Stimulated activated CD4-positive, alpha-beta T cell treated with anti-CD3 and anti-CD28 coated beads, TNF-alpha, amount 100 ng/mL, for 4 hours (primary cell): ENCODE results near the gene ME2.
"Not testable (repeated sequence)": the region's sequence is repeated elsewhere in the genome, so short reads cannot be mapped to it uniquely, and the experiment has no call there.

ENCODE experiments used
- DNase-seq, 3 experiments: peaks; one replicate each; pipeline ENCODE4 v3.0.0-alpha.2; 2020; ENCODE audit warnings: low read depth in 3 of 3

Gene ME2

DNA sequence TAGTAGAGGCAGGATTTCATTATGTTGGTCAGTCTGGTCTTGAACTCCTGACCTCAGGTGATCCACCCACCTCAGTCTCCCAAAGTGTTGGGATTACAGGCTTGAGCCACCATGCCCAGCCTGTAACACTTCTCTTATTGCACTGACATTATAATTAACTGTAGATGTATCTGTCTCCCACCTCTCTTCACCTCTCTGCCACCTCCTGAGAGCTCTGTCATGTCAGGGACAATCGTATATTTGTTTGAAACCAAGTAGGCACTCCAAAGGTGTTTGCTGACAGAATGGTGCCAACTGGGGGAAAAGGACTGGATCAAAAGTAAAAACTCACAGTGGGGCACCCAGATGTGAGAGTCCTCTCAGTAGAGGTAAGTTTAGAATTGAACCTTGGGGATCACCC is 17.3 kb upstream of the ME2 start:
- DNase-seq: no peak

DNA sequence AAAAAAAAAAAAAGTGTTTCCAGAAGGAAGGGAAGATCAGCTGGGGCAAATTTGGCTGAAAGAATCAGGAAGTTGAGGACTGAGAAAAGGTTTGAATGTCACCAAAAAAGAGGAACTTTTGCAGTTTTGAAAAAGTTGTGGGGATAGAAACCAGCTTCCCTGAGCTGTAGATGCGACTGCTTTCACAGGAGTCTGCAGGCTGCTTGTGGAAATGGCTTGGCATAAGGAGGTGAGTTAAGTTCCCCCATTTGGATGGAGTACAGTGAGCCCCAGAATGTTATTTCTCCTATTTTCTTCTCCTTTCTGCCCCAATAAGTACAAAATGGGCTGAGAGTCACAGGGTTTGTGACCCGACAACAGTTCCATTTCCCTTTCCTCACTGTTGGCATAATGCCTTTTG is 16.5 kb upstream of the ME2 start:
- no peak for DNase-seq

DNA sequence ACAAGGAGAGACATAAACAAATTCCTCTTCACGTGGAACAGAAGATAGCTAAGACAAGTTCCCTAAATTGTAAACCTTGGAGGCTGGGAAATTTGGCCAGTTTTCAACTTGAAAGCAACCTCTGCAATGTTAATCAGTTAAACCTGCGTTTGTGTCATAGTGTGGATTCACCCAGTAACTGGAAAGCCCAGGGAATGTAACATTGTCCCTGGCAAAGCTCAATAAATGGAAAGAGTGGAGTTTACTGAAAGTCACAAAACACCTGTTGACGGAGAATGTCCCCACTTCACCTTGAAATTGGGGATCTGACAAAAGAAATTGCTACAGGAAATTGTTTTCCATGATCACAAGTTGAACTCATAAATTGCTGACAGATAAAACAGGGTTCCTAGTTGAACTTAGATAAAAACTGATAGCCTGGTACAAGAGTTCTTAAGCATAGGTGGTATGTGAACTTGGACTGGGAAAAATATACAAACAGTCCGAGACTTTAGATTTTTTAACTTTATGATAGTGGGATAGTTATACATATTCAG is 15.0 kb upstream of the ME2 start:
- no peak for DNase-seq

DNA sequence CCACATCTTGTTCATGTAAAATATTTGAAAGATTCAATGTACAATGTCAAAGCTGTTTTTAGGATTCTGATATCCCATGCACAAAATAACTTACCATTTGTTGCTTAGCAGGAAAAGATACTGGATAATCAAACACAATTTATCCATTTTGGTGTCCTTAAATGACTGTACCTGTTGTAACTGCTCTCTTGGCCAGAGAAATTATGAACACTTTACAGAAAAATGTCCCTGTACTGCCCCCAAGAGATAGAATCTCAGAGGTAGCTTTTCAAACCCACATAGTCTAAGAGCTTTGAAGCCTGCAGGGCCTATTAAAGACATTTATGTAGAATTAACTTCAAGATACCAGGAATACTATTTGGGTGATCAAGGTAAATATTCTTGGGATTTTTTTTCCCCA is 12.2 kb upstream of the ME2 start:
- no peak for DNase-seq

DNA sequence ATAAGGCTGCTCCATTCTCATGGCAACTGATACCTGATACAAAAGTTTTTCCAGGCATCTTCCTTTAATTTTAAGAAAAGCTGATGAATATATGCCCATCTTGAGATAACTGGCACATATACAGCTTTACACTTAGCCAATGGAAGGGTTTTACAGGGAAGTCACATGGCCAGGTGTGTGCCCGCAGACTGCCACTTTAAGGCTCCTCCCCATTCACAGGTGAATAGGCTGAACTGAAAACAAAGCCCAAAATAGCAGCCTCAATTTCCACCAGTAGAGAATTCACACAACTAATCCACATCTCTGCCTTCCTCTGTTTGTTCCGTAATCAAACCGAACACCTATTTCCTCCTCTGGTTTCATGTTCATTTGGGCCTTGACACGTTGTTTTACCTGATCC is 9.8 kb upstream of the ME2 start:
- DNase-seq: no peak

DNA sequence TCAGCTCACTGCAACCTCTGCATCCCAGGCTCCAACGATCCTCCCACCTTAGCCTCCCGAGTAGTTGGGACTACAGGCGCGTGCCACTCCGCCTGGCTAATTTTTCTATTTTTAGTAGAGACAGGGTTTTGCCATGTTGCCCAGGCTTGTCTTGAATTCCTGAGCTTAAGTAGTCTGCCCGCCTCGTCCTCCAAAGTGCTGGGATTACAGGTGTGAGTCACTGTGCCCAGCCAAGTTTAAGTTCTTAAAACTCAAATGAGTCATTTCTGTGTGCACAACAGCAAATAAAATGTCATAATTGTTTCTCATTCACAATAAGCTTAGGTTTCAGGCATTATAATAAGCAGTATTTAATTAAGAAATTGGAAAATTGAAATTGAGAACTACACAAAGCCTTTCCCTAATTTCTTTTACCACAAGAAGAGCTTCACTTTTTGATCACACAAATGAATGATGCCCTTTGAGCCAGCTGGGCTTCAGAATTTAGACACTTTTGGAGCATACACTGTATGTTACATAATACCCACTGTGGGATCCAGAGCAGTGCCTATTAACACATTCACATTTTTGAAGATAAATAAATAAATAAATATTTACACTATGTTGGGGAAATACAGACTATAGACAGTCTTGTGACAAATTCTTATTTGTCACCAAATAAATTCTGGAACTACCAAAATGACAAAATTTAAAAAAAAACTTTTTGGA is 8.6 kb upstream of the ME2 start:
- no peak for DNase-seq

DNA sequence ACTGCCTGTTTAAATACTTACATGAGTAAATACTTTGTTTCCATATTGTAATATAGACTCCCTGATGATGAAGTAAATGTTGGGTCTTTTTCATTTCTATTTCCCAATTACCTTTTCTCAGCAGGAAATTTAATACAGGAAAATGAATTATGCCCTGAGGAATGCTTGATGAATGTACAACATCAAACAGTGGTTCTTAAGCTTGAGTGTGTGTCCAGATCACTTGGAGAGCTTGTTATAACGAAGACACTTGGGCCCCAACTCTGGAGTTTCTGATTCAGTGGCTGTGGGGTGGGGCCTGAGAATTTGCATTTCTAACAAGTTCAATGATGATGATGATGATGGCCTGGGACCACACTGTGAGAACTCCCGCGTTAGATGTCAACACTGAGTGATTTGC is 7.1 kb upstream of the ME2 start:
- DNase-seq: no peak

DNA sequence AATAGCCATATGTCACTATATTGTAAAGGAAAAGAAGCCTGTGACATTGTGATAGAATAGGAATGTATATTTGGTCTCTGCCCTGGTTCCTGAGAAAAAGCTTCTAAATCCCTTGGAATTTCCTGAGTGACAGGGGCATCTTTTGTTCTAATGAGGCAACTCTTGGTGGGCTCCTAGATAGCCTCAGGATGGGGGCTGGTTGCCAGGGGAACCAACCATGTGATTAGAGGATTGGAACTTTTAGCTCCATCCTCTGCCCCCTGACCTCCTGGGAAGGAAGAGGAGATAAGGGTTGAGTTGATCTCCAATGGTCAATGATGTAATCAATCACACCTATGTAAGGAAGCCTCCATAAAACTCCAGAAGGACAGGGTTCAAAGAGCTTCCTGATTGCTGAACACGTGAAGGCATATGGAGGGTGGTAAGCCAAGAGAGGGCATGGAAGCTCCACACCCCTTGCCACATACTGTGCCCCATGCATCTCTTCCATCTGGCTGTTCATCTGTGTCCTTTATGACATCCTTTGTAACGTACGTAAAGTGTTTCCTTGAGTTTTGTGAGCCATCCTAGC is 2.9 kb upstream of the ME2 start:
- no peak for DNase-seq

DNA sequence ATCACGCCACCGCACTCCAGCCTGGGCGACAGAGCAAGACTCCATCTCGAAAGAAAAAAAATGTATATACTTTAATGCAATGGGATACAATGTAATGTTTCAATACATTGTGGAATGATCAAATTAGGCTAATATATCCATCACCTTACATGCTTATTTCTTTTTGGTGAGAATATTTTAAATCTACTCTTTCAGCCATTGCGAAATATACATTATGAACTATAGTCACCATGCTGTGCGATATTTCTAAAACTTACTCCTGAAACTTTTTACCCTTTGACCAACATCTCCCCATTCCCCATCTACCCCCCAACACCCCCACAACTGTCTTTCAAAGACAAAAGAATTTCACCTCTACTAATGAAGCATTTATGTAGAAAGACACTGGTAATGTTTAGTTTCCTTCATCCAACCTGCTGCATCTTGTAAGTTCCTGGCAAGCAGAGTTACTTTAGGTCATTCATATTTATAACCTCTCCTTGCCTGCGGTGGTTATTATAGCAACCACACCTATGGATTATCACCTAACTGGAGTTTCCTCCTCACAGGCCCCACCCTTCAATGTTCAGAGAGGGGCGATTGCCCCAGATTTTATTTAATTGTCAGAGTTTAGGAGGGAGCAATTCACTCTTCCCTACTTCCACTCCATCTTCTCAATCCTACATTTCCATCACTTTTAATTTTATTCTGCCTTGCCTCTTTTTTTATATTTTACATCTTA is 1.2 kb upstream of the ME2 start:
- DNase-seq: no peak

DNA sequence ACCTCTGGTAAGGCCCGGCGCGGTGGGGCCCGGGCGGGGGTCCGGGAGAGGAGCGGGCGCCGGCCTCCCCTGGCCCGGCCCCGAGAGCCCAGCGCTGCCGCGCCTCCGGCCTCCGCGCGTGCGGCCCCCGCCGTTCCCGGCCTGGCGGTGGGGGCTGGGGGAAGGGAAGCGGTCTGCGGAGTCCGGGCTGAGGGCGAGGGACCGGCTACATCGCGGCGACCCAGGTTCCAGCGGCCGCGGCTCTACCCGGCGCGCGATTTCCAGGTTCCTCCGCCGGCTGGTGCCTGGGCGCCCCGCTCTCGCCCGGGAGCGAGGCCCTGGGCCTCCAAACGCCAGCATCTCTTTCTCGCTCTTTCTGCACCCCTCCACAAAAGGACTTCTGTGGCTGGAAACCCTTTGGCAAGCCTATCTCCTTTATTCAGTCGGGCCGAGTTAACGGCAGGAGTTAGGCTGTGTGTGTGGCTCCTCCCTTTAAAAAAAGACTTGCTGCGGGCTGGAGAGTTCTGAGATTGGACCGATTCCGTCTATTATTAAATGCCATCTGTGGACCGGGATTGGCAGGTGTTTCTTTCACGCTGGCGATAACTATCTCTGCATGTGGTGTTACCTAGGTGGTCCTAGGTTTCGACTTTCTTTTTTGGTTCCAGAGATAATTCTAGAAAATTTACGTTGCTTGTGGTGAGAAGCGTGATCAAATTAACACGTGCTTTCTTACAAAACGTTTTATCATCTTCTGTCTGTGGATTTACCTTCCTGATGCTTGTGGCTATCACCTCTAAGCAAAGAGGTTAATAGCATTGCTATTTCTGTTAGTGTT is 592 bp downstream of the ME2 start:
- DNase-seq: peak in 2 of 3 experiments; percentile 2 to 5

DNA sequence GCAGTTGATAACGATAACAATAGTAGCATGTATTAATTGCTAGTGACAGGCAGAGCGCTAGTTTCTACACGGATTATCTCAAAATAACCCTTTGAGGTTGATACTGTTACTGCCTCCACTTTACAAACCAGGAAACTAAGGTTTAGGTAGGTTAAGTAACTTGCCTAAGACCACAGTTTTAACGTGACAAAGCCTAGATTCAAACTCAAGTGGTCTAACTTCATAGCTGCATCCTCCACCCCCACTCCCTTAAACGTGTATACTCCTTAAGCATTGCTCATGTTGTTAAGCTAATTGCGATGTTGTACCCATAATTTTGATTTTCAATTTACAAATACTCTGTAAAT is 1.2 kb downstream of the ME2 start:
- no peak for DNase-seq

DNA sequence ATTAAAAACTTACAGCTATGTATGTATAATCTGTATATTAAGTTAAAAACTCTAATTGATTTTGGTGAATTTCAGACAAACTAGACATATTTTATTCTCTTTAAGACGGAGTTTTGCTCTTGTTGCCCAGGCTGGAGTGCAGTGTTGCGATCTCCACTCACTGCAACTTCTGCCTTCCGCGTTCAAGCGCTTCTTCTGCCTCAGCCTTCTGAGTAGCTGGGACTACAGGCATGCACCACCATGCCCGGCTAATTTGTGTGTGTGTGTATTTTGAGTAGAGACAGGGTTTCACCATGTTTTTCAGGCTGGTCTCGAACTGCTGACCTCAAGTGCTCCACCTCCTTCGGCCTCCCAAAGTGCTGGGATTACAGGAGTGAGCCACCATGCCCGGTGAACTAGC is 2.0 kb downstream of the ME2 start:
- not testable (repeated sequence) for DNase-seq

DNA sequence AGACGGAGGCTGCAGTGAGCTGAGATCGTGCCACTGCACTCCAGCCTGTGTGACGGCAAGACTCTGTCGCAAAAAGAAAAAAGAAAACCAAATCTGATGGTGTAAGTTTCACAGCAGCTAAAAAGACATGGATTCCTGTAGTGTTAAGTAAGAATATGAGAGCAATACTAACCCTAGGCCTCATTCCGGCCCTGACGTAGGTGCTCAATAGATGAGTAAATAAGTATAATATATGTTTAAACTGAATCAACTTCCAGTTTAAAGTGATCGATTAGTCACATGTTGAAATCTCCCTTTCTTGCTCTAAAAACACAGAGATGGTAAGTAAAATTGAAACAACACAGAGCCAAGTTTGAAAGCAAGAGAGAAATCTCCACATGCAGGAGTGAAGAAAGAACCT is 8.0 kb downstream of the ME2 start:
- no peak for DNase-seq

DNA sequence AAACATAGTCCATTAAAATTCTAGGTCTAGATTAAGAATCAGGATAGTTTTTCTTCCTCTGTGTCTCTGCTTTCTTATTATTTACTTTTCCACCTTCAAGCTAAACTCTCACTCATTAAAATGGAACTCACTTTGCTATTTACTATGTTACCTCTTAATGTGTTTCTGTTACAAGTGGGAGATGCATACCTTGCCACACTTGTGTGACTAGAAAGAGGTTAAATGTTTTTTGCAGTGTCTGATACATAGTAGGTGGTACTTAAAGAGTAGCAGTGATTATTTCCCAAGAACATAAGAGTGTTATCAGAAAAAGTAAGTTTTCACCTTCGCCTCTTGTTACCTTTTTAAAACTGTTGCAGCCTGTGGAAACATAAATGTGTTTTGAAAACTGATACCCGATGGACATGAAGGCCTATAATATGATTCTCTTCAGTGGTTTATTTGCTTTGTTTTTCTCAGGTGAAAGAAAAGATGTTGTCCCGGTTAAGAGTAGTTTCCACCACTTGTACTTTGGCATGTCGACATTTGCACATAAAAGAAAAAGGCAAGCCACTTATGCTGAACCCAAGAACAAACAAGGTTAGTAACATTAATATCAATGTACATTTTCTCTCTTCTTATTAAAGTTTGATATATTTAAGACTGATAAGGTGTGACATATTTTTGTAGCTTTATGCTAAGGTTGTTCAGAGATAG is 16.6 kb downstream of the ME2 start:
- DNase-seq: no peak

DNA sequence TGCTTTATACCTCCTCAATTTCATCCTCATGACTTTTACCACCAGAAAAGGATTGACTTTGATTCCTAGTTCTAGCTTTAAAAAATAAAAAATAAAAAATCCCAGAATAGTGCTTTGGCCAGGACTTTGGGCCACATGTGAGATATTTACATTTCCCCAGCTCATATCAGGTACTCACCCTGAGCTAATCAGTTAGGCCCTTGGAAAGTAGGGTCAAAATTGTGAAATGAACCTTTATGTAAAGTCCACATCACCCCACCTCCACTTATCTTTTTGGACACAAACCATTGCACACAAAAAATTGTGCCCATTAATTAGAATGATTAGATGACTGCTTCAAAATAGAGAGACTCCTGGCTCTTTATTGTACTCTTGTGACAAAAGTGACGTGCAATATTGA is 17.2 kb downstream of the ME2 start:
- DNase-seq: no peak

DNA sequence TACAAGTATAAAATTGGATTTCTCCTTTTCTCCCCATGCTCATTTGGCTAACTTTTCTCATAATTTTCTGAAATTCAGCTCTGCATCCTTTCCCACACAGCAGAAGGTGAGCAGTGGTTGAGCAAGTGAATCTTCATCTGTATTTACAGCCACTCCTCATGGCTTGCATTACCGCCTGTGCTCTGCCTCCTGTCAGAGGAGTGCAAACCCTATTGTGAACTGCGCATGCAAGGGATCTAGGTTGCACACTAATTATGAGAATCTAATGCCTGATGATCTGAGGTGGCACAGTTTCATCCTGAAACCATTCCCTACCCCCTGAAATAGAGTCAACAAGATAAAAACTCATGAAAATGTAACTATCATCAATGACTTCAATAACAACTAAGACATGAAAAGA is 20.0 kb downstream of the ME2 start:
- DNase-seq: no peak

DNA sequence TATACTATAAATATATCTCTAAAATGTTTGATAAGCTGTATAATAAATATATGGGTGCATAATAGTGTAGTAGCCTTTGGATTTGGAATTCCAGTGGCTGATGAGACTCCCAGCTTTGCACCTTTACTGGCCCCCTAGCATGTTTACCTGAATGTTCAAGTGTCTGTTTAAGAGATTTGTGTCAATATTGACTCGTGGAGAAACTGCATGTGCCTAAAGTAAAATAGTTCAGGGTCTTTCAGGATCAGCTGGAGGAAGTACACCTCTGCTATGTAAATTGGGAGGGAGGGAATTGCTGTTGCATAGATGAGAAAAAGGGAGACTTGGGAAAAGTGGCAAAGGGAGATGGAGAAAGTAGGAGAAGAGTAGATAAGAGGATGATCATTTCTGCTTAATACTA is 23.9 kb downstream of the ME2 start:
- DNase-seq: no peak

DNA sequence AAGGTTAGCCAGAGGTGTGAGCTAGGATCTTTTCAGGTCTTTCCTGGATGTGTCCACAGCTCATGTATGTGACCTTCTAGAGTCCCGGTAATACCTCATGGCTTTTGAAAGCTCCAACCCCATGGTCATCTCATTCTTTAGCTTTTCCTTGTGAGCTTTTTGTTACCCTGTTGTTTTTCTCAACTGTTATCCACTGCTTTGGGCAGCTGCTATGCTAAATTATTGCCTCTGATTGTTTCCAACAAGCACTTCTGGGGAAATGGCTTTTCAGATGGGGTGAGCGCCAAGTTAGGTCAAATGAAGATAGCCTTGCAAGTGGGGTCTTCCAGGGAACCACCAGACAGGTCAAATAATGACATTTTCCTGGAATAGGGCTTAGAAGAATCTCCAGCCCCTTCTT is 27.9 kb downstream of the ME2 start:
- no peak for DNase-seq

DNA sequence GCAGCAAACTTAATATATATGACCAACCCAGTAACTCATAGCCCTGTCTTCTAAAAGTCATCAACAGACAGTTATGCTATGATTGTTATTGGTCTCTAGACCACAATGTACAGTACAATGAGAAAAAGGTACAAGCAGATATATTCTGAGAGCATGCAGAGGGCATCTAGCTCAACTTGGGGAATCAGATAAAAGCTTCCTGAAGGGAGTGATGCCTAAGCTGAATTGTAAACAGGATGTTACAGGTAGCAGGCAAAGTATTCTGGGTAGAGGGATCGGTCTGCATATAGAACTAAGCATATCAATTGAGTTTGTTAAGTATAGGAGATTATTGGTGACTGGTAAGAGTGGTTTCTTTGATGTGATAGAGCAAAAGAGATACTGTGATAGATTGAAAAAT is 30.3 kb downstream of the ME2 start:
- DNase-seq: no peak

DNA sequence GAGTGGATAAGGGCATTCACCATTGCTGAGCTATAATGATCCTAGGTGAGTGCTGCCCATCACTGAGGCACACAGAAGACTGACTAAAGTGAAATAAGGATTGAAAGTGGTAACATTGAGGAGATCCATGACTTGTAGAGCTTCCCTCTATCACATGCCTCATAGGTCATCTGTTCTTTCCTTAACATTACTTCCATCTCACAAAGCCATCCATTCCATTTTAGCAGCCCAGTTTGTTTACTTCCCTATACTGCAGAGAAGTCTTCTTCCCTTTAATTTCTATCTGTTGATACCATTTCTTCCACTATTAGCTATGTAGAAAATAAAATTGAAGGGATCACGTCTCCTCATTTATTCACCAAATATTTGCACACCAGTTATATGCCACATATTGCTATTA is 32.1 kb downstream of the ME2 start:
- no peak for DNase-seq

DNA sequence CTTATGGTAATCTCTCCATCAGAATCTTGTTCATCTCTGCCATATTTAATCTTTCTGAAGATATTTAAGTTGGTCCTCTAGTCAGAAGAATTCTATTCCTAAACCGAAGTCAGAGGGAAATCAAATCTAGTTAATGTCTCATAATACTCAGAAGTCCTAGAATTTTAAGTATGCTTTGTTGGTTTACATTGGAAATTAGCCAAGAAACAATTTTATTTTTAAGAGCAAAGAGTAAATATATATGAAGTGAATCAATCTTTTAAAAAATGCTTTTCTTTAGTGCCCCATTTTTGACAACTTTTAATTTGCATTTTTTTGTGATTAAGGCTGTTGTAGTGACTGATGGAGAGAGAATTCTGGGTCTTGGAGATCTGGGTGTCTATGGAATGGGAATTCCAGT is 38.1 kb downstream of the ME2 start:
- DNase-seq: no peak

DNA sequence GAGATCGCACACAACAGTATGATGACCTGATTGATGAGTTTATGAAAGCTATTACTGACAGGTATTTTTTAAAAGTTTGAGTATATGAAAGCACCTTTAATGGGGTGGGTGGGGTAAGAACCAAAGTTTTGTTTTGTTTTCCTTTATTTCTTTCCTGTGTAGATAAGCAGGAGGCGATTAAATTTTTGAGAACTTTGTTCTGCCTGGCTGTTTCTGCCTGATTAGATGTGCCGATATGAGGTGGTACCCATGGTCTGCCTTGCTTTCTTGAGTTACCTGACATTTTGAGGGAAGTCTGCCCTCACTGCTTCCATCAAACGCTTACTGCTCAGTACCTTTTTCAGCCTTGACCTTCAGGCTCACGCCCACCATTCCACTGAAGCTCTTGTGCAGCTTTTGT is 39.2 kb downstream of the ME2 start:
- no peak for DNase-seq
